HEK293 (cell line): ENCODE results near the gene HERC3.

Source experiments
- CTCF ChIA-PET: fragments of 350-600 bp; formaldehyde crosslinking; extraction: SDS; loops from one replicate; lab custom pipeline; 2021; ENCODE audit warnings: antibody characterized with exemption; lab: Yijun Ruan, JAX
- POLR2A ChIA-PET: fragments of 300-600 bp; formaldehyde crosslinking; extraction: SDS; loops from one replicate; lab custom pipeline; 2020; ENCODE audit warnings: antibody characterized with exemption, inconsistent platforms; lab: Yijun Ruan, JAX
- H3K27ac ChIP-seq: fragments of 200-500 bp; sonication (Bioruptor generic); 2 replicates; pipeline ENCODE4 v1.5.1; 2014; ENCODE audit warnings: low read depth, low read length, control low read depth, inconsistent platforms; ENCODE audit errors: extremely low read depth
- H3K36me3 ChIP-seq, 2 experiments: fragments of 200-500 bp in 1 of 2; sonication (Bioruptor generic) in 1 of 2; 1 replicate in 1 of 2; 2 replicates in 1 of 2; pipeline ENCODE4 v1.5.1; 2014 to 2017; ENCODE audit warnings: inconsistent platforms in 2 of 2, low read length in 2 of 2; ENCODE audit not compliant: control insufficient read depth in 2 of 2, insufficient read depth in 1 of 2
- H3K4me1 ChIP-seq: fragments of 200-500 bp; sonication (Bioruptor generic); 2 replicates; pipeline ENCODE4 v1.5.1; 2014; ENCODE audit warnings: mild to moderate bottlenecking, low read length, inconsistent platforms; ENCODE audit not compliant: control insufficient read depth, insufficient read depth
- H3K4me3 ChIP-seq: 2 replicates; pipeline ENCODE4 v1.5.1; 2011; ENCODE audit warnings: low read depth, mild to moderate bottlenecking, control low read depth, low read length, moderate library complexity
- H3K9me3 ChIP-seq: fragments of 200-500 bp; sonication (Bioruptor generic); 2 replicates; pipeline ENCODE4 v1.5.1; 2014; ENCODE audit warnings: low read depth, low read length, inconsistent platforms; ENCODE audit not compliant: control insufficient read depth, insufficient read depth
- GLI4 ChIP-seq: fragments of 450-650 bp; formaldehyde crosslinking; IDR thresholded peaks from 2 replicates; pipeline ENCODE4 v1.5.1; 2016; ENCODE audit warnings: missing biosample characterization, missing genetic modification characterization
- HOXA7 ChIP-seq: sonication (generic); formaldehyde crosslinking; IDR thresholded peaks from 2 replicates; pipeline ENCODE4 v1.8.1; 2022; ENCODE audit warnings: missing genetic modification reagents, borderline replicate concordance
- KLF8 ChIP-seq: fragments of 450-650 bp; formaldehyde crosslinking; IDR thresholded peaks from 2 replicates; pipeline ENCODE4 v1.5.1; 2016; ENCODE audit warnings: missing biosample characterization, missing genetic modification characterization
- MEIS1 ChIP-seq: sonication (generic); formaldehyde crosslinking; IDR thresholded peaks from 2 replicates; pipeline ENCODE4 v1.8.1; 2022; ENCODE audit warnings: missing genetic modification reagents, mild to moderate bottlenecking, borderline replicate concordance
- OSR2 ChIP-seq: fragments of 450-650 bp; formaldehyde crosslinking; IDR thresholded peaks from 2 replicates; pipeline ENCODE4 v1.5.1; 2016; ENCODE audit warnings: missing biosample characterization, missing genetic modification characterization
- OVOL3 ChIP-seq: fragments of 450-650 bp; formaldehyde crosslinking; IDR thresholded peaks from 2 replicates; pipeline ENCODE4 v1.5.1; 2016; ENCODE audit warnings: missing biosample characterization, missing genetic modification characterization
- ZBTB20 ChIP-seq: fragments of 450-650 bp; formaldehyde crosslinking; IDR thresholded peaks from 2 replicates; pipeline ENCODE4 v1.5.1; 2016; ENCODE audit warnings: missing biosample characterization, missing genetic modification characterization
- ZNF132 ChIP-seq: fragments of 450-650 bp; formaldehyde crosslinking; IDR thresholded peaks from 2 replicates; pipeline ENCODE4 v1.5.1; 2017; ENCODE audit warnings: missing biosample characterization, missing genetic modification characterization, borderline replicate concordance
- ZNF175 ChIP-seq: fragments of 450-650 bp; formaldehyde crosslinking; IDR thresholded peaks from 2 replicates; pipeline ENCODE4 v1.5.1; 2016; ENCODE audit warnings: missing biosample characterization, missing genetic modification characterization
- ZNF211 ChIP-seq: fragments of 450-650 bp; formaldehyde crosslinking; IDR thresholded peaks from 2 replicates; pipeline ENCODE4 v1.5.1; 2016; ENCODE audit warnings: low read depth, missing biosample characterization, missing genetic modification characterization
- ZNF221 ChIP-seq: fragments of 450-650 bp; formaldehyde crosslinking; IDR thresholded peaks from 2 replicates; pipeline ENCODE4 v1.5.1; 2017; ENCODE audit warnings: missing biosample characterization, missing genetic modification characterization, borderline replicate concordance
- ZNF302 ChIP-seq: fragments of 450-650 bp; formaldehyde crosslinking; IDR thresholded peaks from 2 replicates; pipeline ENCODE4 v1.5.1; 2016; ENCODE audit warnings: missing biosample characterization, missing genetic modification characterization, low read depth
- ZNF391 ChIP-seq: fragments of 450-650 bp; formaldehyde crosslinking; IDR thresholded peaks from 2 replicates; pipeline ENCODE4 v1.5.1; 2016; ENCODE audit warnings: low read depth, missing biosample characterization, missing genetic modification characterization, borderline replicate concordance
- ZNF514 ChIP-seq: fragments of 450-650 bp; formaldehyde crosslinking; IDR thresholded peaks from 2 replicates; pipeline ENCODE4 v1.5.1; 2016; ENCODE audit warnings: missing biosample characterization, missing genetic modification characterization
- ZNF658 ChIP-seq: fragments of 450-650 bp; formaldehyde crosslinking; IDR thresholded peaks from 2 replicates; pipeline ENCODE4; 2016; ENCODE audit warnings: missing biosample characterization, missing genetic modification characterization
- ZNF707 ChIP-seq: fragments of 450-650 bp; formaldehyde crosslinking; IDR thresholded peaks from 2 replicates; pipeline ENCODE4 v1.5.1; 2016; ENCODE audit warnings: missing biosample characterization, missing genetic modification characterization
- ZNF785 ChIP-seq: fragments of 450-650 bp; formaldehyde crosslinking; IDR thresholded peaks from 2 replicates; pipeline ENCODE4 v1.5.1; 2016; ENCODE audit warnings: missing biosample characterization, missing genetic modification characterization
- ZNF837 ChIP-seq: fragments of 450-650 bp; formaldehyde crosslinking; IDR thresholded peaks from 2 replicates; pipeline ENCODE4 v1.5.1; 2016; ENCODE audit warnings: missing biosample characterization, missing genetic modification characterization
- ZNF843 ChIP-seq: fragments of 450-650 bp; formaldehyde crosslinking; IDR thresholded peaks from 2 replicates; pipeline ENCODE4 v1.5.1; 2016; ENCODE audit warnings: missing biosample characterization, missing genetic modification characterization
- TF ChIP-seq, protein P1 (sequence below): fragments of 450-650 bp; formaldehyde crosslinking; IDR thresholded peaks from 2 replicates; pipeline ENCODE4 v1.5.1; 2016; ENCODE audit warnings: missing biosample characterization, missing genetic modification characterization, borderline replicate concordance
- TF ChIP-seq, protein P2 (sequence below): fragments of 450-650 bp; formaldehyde crosslinking; IDR thresholded peaks from 2 replicates; pipeline ENCODE4; 2016; ENCODE audit warnings: missing biosample characterization, missing genetic modification characterization
- TF ChIP-seq, protein P3 (sequence below): fragments of 450-650 bp; formaldehyde crosslinking; IDR thresholded peaks from 2 replicates; pipeline ENCODE4 v1.5.1; 2016; ENCODE audit warnings: missing biosample characterization, missing genetic modification characterization
- TF ChIP-seq, protein P4 (sequence below): fragments of 450-650 bp; formaldehyde crosslinking; IDR thresholded peaks from 2 replicates; pipeline ENCODE4 v1.5.1; 2016; ENCODE audit warnings: missing biosample characterization, missing genetic modification characterization
- TF ChIP-seq, protein P5 (sequence below): fragments of 450-650 bp; formaldehyde crosslinking; optimal IDR thresholded peaks from 2 replicates; pipeline ENCODE3; 2016; ENCODE audit warnings: missing biosample characterization, mild to moderate bottlenecking, missing genetic modification characterization
- TF ChIP-seq, protein P6 (sequence below): fragments of 450-650 bp; formaldehyde crosslinking; IDR thresholded peaks from 2 replicates; pipeline ENCODE4 v1.5.1; 2016; ENCODE audit warnings: missing biosample characterization, missing genetic modification characterization

HERC3 gene

DNA sequence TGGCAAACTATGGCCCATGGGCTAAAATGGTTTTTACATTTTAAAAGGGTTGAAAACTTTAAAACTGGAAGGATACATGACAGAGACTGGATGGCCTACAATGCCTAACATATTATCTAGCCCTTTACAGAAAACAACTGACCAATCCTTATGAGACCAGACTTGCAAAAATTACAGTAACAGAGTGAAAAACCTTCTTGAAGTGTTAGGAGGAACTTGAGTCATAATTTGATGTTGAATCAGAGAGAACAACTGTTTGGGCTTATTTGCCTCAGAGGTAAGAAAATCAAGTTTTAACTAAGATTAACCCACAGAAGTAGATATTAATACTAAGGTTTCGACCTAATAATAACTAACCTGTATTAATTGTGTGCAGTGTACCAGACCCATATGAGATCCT is 117.7 kb downstream of the HERC3 start:
- Histone ChIP-seq H3K27ac (no peak overlapping the region), H3K36me3 (no peaks in the 10 kb centered on the region), H3K4me3 (no peak overlapping the region), H3K4me1 (no peaks in the 10 kb centered on the region), H3K9me3 (no peaks in the 10 kb centered on the region)
- no peak for TF ChIP-seq MEIS1
- TF ChIP-seq, protein P1, sequence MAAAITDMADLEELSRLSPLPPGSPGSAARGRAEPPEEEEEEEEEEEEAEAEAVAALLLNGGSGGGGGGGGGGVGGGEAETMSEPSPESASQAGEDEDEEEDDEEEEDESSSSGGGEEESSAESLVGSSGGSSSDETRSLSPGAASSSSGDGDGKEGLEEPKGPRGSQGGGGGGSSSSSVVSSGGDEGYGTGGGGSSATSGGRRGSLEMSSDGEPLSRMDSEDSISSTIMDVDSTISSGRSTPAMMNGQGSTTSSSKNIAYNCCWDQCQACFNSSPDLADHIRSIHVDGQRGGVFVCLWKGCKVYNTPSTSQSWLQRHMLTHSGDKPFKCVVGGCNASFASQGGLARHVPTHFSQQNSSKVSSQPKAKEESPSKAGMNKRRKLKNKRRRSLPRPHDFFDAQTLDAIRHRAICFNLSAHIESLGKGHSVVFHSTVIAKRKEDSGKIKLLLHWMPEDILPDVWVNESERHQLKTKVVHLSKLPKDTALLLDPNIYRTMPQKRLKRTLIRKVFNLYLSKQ (tag by site-specific recombination) = no peak
- no peak for TF ChIP-seq ZNF221 (tag by site-specific recombination)
- TF ChIP-seq OSR2 = no peak
- TF ChIP-seq ZNF707 (tag by site-specific recombination) = no peak
- TF ChIP-seq, protein P2, sequence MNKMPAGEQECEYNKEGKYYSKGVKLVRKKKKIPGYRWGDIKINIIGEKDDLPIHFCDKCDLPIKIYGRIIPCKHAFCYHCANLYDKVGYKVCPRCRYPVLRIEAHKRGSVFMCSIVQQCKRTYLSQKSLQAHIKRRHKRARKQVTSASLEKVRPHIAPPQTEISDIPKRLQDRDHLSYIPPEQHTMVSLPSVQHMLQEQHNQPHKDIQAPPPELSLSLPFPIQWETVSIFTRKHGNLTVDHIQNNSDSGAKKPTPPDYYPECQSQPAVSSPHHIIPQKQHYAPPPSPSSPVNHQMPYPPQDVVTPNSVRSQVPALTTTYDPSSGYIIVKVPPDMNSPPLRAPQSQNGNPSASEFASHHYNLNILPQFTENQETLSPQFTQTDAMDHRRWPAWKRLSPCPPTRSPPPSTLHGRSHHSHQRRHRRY (tag by site-specific recombination) = no peak
- TF ChIP-seq, protein P3, sequence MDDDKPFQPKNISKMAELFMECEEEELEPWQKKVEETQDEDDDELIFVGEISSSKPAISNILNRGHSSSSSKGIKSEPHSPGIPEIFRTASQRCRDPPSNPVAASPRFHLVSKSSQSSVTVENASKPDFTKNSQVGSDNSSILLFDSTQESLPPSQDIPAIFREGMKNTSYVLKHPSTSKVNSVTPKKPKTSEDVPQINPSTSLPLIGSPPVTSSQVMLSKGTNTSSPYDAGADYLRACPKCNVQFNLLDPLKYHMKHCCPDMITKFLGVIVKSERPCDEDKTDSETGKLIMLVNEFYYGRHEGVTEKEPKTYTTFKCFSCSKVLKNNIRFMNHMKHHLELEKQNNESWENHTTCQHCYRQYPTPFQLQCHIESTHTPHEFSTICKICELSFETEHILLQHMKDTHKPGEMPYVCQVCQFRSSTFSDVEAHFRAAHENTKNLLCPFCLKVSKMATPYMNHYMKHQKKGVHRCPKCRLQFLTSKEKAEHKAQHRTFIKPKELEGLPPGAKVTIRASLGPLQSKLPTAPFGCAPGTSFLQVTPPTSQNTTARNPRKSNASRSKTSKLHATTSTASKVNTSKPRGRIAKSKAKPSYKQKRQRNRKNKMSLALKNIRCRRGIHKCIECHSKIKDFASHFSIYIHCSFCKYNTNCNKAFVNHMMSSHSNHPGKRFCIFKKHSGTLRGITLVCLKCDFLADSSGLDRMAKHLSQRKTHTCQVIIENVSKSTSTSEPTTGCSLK (tag by site-specific recombination) = no peak
- no peak for TF ChIP-seq OVOL3 (tag by site-specific recombination)
- no peak for TF ChIP-seq HOXA7 (CRISPR knock-in tag)
- TF ChIP-seq ZNF302 (tag by site-specific recombination) = no peak
- no peak for TF ChIP-seq KLF8 (tag by site-specific recombination)
- TF ChIP-seq ZNF843 = no peak
- TF ChIP-seq ZNF132 (tag by site-specific recombination) = no peak
- TF ChIP-seq, protein P4, sequence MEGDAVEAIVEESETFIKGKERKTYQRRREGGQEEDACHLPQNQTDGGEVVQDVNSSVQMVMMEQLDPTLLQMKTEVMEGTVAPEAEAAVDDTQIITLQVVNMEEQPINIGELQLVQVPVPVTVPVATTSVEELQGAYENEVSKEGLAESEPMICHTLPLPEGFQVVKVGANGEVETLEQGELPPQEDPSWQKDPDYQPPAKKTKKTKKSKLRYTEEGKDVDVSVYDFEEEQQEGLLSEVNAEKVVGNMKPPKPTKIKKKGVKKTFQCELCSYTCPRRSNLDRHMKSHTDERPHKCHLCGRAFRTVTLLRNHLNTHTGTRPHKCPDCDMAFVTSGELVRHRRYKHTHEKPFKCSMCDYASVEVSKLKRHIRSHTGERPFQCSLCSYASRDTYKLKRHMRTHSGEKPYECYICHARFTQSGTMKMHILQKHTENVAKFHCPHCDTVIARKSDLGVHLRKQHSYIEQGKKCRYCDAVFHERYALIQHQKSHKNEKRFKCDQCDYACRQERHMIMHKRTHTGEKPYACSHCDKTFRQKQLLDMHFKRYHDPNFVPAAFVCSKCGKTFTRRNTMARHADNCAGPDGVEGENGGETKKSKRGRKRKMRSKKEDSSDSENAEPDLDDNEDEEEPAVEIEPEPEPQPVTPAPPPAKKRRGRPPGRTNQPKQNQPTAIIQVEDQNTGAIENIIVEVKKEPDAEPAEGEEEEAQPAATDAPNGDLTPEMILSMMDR (tag by site-specific recombination) = no peak
- no peak for TF ChIP-seq ZNF658 (tag by site-specific recombination)
- no peak for TF ChIP-seq ZNF837
- POLR2A ChIA-PET = no interaction called here
- CTCF ChIA-PET = no interaction called here

DNA sequence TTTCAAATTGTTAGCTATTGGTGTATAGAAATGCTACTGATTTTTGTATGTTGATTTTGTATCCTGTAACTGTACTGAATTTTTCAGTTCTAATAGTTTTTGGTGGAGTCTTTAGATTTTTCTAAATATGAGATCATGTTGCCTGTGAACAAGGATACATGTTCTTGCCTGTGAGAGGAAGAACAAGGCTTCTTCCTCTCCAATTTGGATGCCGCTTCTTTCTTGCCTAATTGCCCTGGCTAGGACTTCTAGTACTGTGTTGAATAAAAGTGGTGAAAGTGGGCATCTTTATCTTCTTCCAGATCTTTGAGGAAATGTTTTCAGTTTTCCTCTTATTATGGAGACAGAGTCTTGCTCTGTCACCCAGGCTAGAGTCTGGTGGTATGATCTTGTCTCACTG is 121.5 kb downstream of the HERC3 start:
- ChIA-PET POLR2A (no interaction called here), CTCF (interaction anchor here (0.6 kb wide), 2 partner anchors 123 to 515 kb away, joined by 3 to 5 read pairs; no protein-coding TSS in a partner anchor)
- Histone ChIP-seq H3K36me3 (peaks cover 0 to 11% of the 10 kb centered on the region in 2 experiments; a peak in 1 of 3 replicates), H3K4me3 (no peak overlapping the region), H3K9me3 (no peaks in the 10 kb centered on the region), H3K27ac (no peak overlapping the region), H3K4me1 (no peaks in the 10 kb centered on the region)
- TF ChIP-seq ZNF391 (tag by site-specific recombination) (no peak), ZNF175 (tag by site-specific recombination) (no peak), ZNF514 (tag by site-specific recombination) (no peak), GLI4 (no peak), ZNF785 (no peak), ZNF211 (no peak), ZBTB20 (tag by site-specific recombination) (no peak)
- TF ChIP-seq, protein P5, sequence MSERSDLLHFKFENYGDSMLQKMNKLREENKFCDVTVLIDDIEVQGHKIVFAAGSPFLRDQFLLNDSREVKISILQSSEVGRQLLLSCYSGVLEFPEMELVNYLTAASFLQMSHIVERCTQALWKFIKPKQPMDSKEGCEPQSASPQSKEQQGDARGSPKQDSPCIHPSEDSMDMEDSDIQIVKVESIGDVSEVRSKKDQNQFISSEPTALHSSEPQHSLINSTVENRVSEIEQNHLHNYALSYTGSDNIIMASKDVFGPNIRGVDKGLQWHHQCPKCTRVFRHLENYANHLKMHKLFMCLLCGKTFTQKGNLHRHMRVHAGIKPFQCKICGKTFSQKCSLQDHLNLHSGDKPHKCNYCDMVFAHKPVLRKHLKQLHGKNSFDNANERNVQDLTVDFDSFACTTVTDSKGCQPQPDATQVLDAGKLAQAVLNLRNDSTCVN (tag by site-specific recombination) = no peak
- TF ChIP-seq, protein P6, sequence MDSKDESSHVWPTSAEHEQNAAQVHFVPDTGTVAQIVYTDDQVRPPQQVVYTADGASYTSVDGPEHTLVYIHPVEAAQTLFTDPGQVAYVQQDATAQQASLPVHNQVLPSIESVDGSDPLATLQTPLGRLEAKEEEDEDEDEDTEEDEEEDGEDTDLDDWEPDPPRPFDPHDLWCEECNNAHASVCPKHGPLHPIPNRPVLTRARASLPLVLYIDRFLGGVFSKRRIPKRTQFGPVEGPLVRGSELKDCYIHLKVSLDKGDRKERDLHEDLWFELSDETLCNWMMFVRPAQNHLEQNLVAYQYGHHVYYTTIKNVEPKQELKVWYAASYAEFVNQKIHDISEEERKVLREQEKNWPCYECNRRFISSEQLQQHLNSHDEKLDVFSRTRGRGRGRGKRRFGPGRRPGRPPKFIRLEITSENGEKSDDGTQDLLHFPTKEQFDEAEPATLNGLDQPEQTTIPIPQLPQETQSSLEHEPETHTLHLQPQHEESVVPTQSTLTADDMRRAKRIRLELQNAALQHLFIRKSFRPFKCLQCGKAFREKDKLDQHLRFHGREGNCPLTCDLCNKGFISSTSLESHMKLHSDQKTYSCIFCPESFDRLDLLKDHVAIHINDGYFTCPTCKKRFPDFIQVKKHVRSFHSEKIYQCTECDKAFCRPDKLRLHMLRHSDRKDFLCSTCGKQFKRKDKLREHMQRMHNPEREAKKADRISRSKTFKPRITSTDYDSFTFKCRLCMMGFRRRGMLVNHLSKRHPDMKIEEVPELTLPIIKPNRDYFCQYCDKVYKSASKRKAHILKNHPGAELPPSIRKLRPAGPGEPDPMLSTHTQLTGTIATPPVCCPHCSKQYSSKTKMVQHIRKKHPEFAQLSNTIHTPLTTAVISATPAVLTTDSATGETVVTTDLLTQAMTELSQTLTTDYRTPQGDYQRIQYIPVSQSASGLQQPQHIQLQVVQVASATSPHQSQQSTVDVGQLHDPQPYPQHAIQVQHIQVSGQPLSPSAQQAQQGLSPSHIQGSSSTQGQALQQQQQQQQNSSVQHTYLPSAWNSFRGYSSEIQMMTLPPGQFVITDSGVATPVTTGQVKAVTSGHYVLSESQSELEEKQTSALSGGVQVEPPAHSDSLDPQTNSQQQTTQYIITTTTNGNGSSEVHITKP (tag by site-specific recombination) = no peak
